DOHH2 (cell line): ENCODE measurements around the gene PLEKHG5.
"Not testable (repeated sequence)": the region's sequence is repeated elsewhere in the genome, so short reads cannot be mapped to it uniquely, and the experiment has no call there.

Source experiments
- H3F3A ChIP-seq: fragments of 200-600 bp; sonication (generic), shearing (Covaris generic); 2 replicates; pipeline ENCODE4 v1.6.0; 2016; ENCODE audit warnings: antibody characterized with exemption, mild to moderate bottlenecking; ENCODE audit not compliant: control insufficient read depth, insufficient read depth
- H3K27ac ChIP-seq: fragments of 200-600 bp; sonication (generic); 2 replicates; pipeline ENCODE4 v1.5.1; 2014; ENCODE audit warnings: low read depth, mild to moderate bottlenecking, low read length, moderate library complexity
- H3K27me3 ChIP-seq: fragments of 200-600 bp; sonication (generic); 2 replicates; pipeline ENCODE4 v1.6.1; 2014; ENCODE audit warnings: mild to moderate bottlenecking, low read length, mixed read lengths; ENCODE audit not compliant: control insufficient read depth
- H3K36me3 ChIP-seq: fragments of 200-600 bp; sonication (generic); 2 replicates; pipeline ENCODE4 v1.6.1; 2014; ENCODE audit warnings: mild to moderate bottlenecking, low read length, moderate library complexity, mixed read lengths; ENCODE audit not compliant: control insufficient read depth
- H3K4me1 ChIP-seq: fragments of 200-600 bp; sonication (generic); 2 replicates; pipeline ENCODE4 v1.6.1; 2014; ENCODE audit warnings: mild to moderate bottlenecking, low read length, mixed read lengths; ENCODE audit not compliant: control insufficient read depth
- H3K4me2 ChIP-seq: fragments of 200-600 bp; sonication (generic); 2 replicates; pipeline ENCODE4 v1.6.0; 2014; ENCODE audit warnings: mild to moderate bottlenecking, low read length, moderate library complexity
- H3K4me3 ChIP-seq: fragments of 200-600 bp; sonication (generic); 2 replicates; pipeline ENCODE4 v1.5.1; 2014; ENCODE audit warnings: mild to moderate bottlenecking, low read length, mixed read lengths
- H3K79me2 ChIP-seq: fragments of 200-600 bp; sonication (generic); 2 replicates; pipeline ENCODE4 v1.6.1; 2014; ENCODE audit warnings: mild to moderate bottlenecking, low read length, mixed read lengths; ENCODE audit not compliant: control insufficient read depth
- H3K9me2 ChIP-seq: fragments of 200-600 bp; sonication (generic); replicated peaks from 2 replicates; pipeline ENCODE4 v1.6.1; 2014; ENCODE audit warnings: mild to moderate bottlenecking, low read length, mixed read lengths; ENCODE audit not compliant: control insufficient read depth
- H3K9me3 ChIP-seq: fragments of 200-600 bp; sonication (generic); 2 replicates; pipeline ENCODE4 v1.6.1; 2014; ENCODE audit warnings: antibody characterized with exemption, low read length, mixed read lengths; ENCODE audit not compliant: control insufficient read depth, insufficient read depth
- H4K20me1 ChIP-seq: fragments of 200-600 bp; sonication (generic); 2 replicates; pipeline ENCODE4 v1.6.0; 2014; ENCODE audit warnings: low read depth, mild to moderate bottlenecking, antibody characterized with exemption, low read length, moderate library complexity; ENCODE audit not compliant: control insufficient read depth, insufficient read depth
- EZH2phosphoT487 ChIP-seq: fragments of 200-600 bp; sonication (generic); IDR thresholded peaks from 2 replicates; pipeline ENCODE4 v1.6.1; 2017; ENCODE audit warnings: borderline replicate concordance, mild to moderate bottlenecking, antibody characterized with exemption, low read length, moderate library complexity, mixed read lengths
- TF ChIP-seq, protein P1 (sequence below): fragments of 200-600 bp; sonication (generic); IDR thresholded peaks from one replicate; pipeline ENCODE4 v1.5.1; 2014; ENCODE audit warnings: antibody characterized with exemption, mild to moderate bottlenecking, low read depth, low read length; ENCODE audit not compliant: poor library complexity, severe bottlenecking

Gene PLEKHG5

GRCh38 chr1:6428453-6428852 lies 63.0 kb downstream of the PLEKHG5 start:
- not testable (repeated sequence) for H3K9me3 ChIP-seq, H3K4me3 ChIP-seq, H3F3A ChIP-seq, H3K79me2 ChIP-seq, H3K36me3 ChIP-seq, H4K20me1 ChIP-seq, H3K9me2 ChIP-seq, H3K4me2 ChIP-seq, H3K4me1 ChIP-seq, H3K27ac ChIP-seq
- peaks cover 31% of the 10 kb centered on the region for H3K27me3 ChIP-seq

DNA sequence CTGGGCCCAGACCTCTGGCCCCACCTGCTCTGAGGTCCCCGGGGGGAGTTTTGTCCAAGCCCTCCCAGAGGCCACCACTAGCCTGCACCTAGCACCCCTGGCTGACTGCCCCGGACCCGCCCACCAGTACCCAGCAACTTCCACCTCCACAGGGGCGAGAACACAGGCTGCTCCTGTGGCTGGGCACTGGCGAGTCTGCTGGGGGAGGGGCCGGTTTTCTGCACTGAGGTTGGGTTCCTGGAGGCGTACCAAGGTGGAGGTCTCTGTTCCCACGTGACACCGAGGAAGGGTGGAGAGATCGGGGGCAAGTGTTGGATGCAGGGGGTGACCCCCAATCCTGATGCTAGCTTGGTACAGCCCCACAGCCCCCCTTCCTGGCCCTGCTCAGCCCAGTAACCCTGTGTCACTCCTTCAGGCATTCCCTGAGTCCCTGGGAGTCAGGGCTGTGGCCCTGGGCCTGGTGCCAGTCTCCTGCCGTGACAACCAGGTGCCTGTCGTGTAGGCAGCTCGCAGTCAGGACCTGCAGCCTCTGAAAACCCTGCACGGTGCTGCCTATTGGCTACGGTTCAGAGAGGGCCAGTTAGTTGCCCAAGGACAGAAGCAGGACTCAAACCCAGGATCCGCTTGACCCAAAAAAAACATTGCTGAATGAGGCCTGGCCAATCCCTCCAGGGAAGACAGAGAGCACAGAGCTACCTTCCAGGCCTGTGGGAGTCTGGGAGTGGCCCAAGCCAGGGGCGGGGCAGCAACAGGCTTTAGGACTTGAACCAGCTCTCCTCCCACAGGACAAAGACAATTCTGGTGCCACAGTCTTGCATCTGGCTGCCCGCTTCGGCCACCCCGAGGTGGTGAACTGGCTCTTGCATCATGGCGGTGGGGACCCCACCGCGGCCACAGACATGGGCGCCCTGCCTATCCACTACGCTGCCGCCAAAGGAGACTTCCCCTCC lies 63.8 kb downstream of the PLEKHG5 start:
- Histone ChIP-seq H3K4me3 (no peak overlapping the region), H3K9me3 (no peaks in the 10 kb centered on the region), H3F3A (no peaks in the 10 kb centered on the region), H3K4me2 (no peak overlapping the region), H3K79me2 (no peaks in the 10 kb centered on the region), H3K27me3 (peaks cover 38% of the 10 kb centered on the region), H4K20me1 (no peaks in the 10 kb centered on the region), H3K36me3 (no peaks in the 10 kb centered on the region), H3K9me2 (no peaks in the 10 kb centered on the region), H3K27ac (no peak overlapping the region), H3K4me1 (no peaks in the 10 kb centered on the region)
- TF ChIP-seq, protein P1, sequence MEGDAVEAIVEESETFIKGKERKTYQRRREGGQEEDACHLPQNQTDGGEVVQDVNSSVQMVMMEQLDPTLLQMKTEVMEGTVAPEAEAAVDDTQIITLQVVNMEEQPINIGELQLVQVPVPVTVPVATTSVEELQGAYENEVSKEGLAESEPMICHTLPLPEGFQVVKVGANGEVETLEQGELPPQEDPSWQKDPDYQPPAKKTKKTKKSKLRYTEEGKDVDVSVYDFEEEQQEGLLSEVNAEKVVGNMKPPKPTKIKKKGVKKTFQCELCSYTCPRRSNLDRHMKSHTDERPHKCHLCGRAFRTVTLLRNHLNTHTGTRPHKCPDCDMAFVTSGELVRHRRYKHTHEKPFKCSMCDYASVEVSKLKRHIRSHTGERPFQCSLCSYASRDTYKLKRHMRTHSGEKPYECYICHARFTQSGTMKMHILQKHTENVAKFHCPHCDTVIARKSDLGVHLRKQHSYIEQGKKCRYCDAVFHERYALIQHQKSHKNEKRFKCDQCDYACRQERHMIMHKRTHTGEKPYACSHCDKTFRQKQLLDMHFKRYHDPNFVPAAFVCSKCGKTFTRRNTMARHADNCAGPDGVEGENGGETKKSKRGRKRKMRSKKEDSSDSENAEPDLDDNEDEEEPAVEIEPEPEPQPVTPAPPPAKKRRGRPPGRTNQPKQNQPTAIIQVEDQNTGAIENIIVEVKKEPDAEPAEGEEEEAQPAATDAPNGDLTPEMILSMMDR: no peak
- no peak for TF ChIP-seq EZH2phosphoT487

DNA sequence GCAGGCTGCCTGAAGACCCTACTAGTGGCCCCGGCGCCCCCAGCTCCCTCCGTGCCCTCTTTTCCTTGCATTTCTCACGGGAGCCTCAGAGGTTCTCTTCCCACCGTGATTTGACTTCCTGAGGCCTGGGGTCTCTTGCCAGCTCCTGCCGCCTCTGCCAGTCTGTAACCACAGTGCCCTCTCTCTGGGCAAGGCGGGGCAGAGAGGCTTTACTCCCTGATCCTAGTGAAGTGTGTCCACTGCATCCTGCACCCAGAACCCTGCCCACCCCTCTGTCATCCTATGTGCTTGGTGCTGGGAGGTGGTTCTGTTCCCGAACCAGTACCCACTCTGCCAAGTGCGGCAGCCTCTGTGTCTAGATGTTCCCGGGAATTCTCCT lies 64.5 kb downstream of the PLEKHG5 start:
- Histone ChIP-seq H3K27ac (no peak overlapping the region), H3F3A (no peaks in the 10 kb centered on the region), H3K4me2 (no peak overlapping the region), H3K4me3 (no peak overlapping the region), H3K27me3 (peaks cover 39% of the 10 kb centered on the region), H3K9me2 (no peaks in the 10 kb centered on the region), H4K20me1 (no peaks in the 10 kb centered on the region), H3K9me3 (no peaks in the 10 kb centered on the region), H3K36me3 (no peaks in the 10 kb centered on the region), H3K4me1 (no peaks in the 10 kb centered on the region), H3K79me2 (no peaks in the 10 kb centered on the region)
- no peak for TF ChIP-seq EZH2phosphoT487
- TF ChIP-seq, protein P1: no peak

- Histone ChIP-seq H3K36me3 (no peaks in the 10 kb centered on the region), H3K79me2 (no peaks in the 10 kb centered on the region), H4K20me1 (no peaks in the 10 kb centered on the region), H3K9me2 (no peaks in the 10 kb centered on the region), H3K27ac (no peak overlapping the region), H3K4me1 (no peaks in the 10 kb centered on the region), H3K4me3 (no peak overlapping the region), H3K4me2 (no peak overlapping the region), H3K9me3 (no peaks in the 10 kb centered on the region), H3K27me3 (peaks cover 44% of the 10 kb centered on the region), H3F3A (no peaks in the 10 kb centered on the region)
- TF ChIP-seq EZH2phosphoT487: no peak
- TF ChIP-seq, protein P1: no peak
Measured at GRCh38 chr1:6426277-6426971, 65.0 kb downstream of the PLEKHG5 start.
